Uterus (tissue), 2 donors: ENCODE measurements around the gene CLOCK.

Experiments used
- POLR2A ChIP-seq, 2 donors: fragments of 450-650 bp; IDR thresholded peaks; one replicate each; pipeline ENCODE4 v1.6.1; 2016; ENCODE audit warnings: antibody characterized with exemption in 2 of 2, mild to moderate bottlenecking in 1 of 2, moderate library complexity in 1 of 2
- TF ChIP-seq, protein P1 (sequence below), 4 experiments: fragments of 200-600 bp in 2 of 4; fragments of 450-650 bp in 2 of 4; sonication (generic) in 2 of 4; IDR thresholded peaks; one replicate each; pipeline ENCODE4 v1.5.1; 2016 to 2019; ENCODE audit warnings: antibody characterized with exemption in 4 of 4, mild to moderate bottlenecking in 2 of 4, moderate library complexity in 1 of 4

DNA sequence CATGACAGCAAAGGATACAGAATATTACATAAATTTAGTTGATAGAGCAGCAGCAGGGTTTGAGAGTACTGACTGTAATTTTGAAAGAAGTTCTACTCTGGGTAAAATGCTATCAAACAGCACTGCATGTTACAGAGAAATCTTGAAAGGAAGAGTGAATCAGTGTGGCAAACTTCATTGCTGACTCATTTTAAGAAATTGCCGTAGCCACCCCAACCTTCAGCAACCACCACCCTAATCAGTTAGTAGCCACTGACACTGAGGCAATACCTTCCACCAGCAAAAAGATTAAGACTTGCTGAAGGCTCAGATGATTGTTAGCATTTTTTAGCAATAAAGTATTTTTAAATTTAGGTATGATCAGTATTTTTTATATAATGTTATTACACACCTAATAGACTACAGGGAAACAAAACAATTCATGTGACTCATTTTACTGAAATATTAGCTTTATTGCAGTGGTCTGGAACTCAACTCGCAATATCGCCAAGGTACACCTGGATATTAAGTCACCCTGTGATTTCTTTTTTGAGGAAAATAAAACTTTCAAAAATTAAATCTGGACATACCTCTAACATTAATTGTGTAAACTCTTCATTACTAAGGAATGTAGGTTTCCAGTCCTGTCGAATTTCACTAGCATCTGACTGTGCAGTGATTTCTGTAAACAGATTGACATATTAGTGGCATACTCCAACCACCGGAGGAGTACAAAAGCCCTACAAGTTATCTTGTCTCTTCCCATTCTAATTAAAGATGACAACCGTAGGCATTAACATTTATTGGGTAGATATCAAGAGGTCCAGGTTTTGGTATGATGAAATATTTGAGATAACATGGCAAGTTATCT lies 71.1 kb downstream of the CLOCK start:
- TF ChIP-seq, protein P1, sequence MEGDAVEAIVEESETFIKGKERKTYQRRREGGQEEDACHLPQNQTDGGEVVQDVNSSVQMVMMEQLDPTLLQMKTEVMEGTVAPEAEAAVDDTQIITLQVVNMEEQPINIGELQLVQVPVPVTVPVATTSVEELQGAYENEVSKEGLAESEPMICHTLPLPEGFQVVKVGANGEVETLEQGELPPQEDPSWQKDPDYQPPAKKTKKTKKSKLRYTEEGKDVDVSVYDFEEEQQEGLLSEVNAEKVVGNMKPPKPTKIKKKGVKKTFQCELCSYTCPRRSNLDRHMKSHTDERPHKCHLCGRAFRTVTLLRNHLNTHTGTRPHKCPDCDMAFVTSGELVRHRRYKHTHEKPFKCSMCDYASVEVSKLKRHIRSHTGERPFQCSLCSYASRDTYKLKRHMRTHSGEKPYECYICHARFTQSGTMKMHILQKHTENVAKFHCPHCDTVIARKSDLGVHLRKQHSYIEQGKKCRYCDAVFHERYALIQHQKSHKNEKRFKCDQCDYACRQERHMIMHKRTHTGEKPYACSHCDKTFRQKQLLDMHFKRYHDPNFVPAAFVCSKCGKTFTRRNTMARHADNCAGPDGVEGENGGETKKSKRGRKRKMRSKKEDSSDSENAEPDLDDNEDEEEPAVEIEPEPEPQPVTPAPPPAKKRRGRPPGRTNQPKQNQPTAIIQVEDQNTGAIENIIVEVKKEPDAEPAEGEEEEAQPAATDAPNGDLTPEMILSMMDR (IDR thresholded peaks at IDR 0.05) = no peak
- no peak for TF ChIP-seq POLR2A (IDR thresholded peaks at IDR 0.05)
